ENCODE results near the gene EPS15. TPM values are rescaled to one million over a fixed set of nuclear protein-coding genes. Genes with fewer than 3 reads are reported as not detected.

EPS15 gene
- total and polyA plus RNA-seq, 2 of the 8 experiments (the other 6 are each of a cell fraction or from before 2014, with no cell fraction given) = 15.9 to 57.2 TPM

GRCh38 chr1:51308636-51309035 is 210.4 kb downstream of the EPS15 start:
- Histone ChIP-seq H3K27ac (ENCODE audit: low read depth, low read length) (no peak overlapping the region), H3K23ac (ENCODE audit: insufficient read length) (no peak overlapping the region), H3K9ac (replicated peaks in 1 of 4; ENCODE audit: extremely low read depth in 1 of 4, low read depth in 3 of 4, low read length in 3 of 4) (no peak overlapping the region), H4K5ac (ENCODE audit: insufficient read length, low read depth, low read length) (no peak overlapping the region), H2BK12ac (ENCODE audit: low read depth, low read length) (no peak overlapping the region), H3K4me1 (replicated peaks in 1 of 4; ENCODE audit: control insufficient read depth in 3 of 4, insufficient read depth in 4 of 4, low read length in 3 of 4) (peaks cover 0 to 6% (median under 1%) of the 10 kb centered on the region in 4 experiments; a peak in 2 of 7 replicates), H3K23me2 (ENCODE audit: low read depth, low read length) (no peaks in the 10 kb centered on the region), H2BK15ac (ENCODE audit: low read length) (no peak overlapping the region), H3K14ac (ENCODE audit: insufficient read length) (no peak overlapping the region), H4K8ac (ENCODE audit: extremely low read depth, insufficient read depth, low read length) (no peak overlapping the region), H3K18ac (ENCODE audit: extremely low read depth, low read length) (no peak overlapping the region), H4K20me1 (replicated peaks in 1 of 2; ENCODE audit: control insufficient read depth in 1 of 2, insufficient read depth in 2 of 2, low read length in 2 of 2) (no peaks in the 10 kb centered on the region), H2BK20ac (ENCODE audit: low read length) (no peak overlapping the region), H3K9me3 (ENCODE audit: insufficient read depth in 2 of 2, low read depth in 1 of 2, low read length in 1 of 2) (no peaks in the 10 kb centered on the region), H3K4me2 (ENCODE audit: insufficient read depth in 1 of 2, low read depth in 2 of 2, low read length in 2 of 2) (no peak overlapping the region), H3K4ac (replicated peaks; ENCODE audit: insufficient read length, low read depth, low read length) (no peak overlapping the region), H3K79me2 (ENCODE audit: control insufficient read depth in 1 of 2, insufficient read depth in 2 of 2, low read length in 2 of 2) (no peaks in the 10 kb centered on the region; a peak in 1 of 4 replicates), H2BK120ac (replicated peaks; ENCODE audit: low read depth, low read length) (no peak overlapping the region), H3K79me1 (ENCODE audit: low read depth, low read length) (no peaks in the 10 kb centered on the region), H3K4me3 (ENCODE audit: extremely low read depth in 1 of 4, insufficient read depth in 2 of 4, low read depth in 3 of 4, low read length in 4 of 4) (no peak overlapping the region), H2AFZ (ENCODE audit: low read length) (no peak overlapping the region), H4K91ac (replicated peaks; ENCODE audit: insufficient read length, low read length) (no peak overlapping the region), H3K56ac (replicated peaks; ENCODE audit: insufficient read length, low read depth, low read length) (no peak overlapping the region), H2BK5ac (ENCODE audit: low read depth, low read length) (no peak overlapping the region), H3K27me3 (replicated peaks in 1 of 4; ENCODE audit: control insufficient read depth in 3 of 4, extremely low read depth in 1 of 4, insufficient read depth in 3 of 4, low read length in 3 of 4) (no peaks in the 10 kb centered on the region), H2AK5ac (ENCODE audit: low read depth, low read length) (no peak overlapping the region), H3K36me3 (ENCODE audit: control insufficient read depth in 2 of 4, insufficient read depth in 4 of 4, low read length in 3 of 4) (no peaks in the 10 kb centered on the region)
- 89% methylated on average over 6 of the region's 6 CpGs; no CpG with 5 or more reads in 1 of the 2 experiments for WGBS, 2 experiments (ENCODE audit: extremely low coverage in 1 of 2, insufficient coverage in 1 of 2, insufficient read length in 1 of 2, insufficient replicate concordance in 2 of 2, low coverage in 1 of 2, low lambda C conversion rate in 2 of 2, missing lambda C conversion rate in 1 of 2)
- FAIRE-seq (no peak), DNase-seq (ENCODE audit: low read depth in 1 of 2, low spot score in 2 of 2) (no peak)
- CTCF ChIA-PET (ENCODE audit: partially characterized antibody) = interaction anchor here (0.9 to 1.3 kb wide), 2 partner anchors 9 to 12 kb away, joined by 3 to 4 read pairs; no protein-coding TSS in a partner anchor
- TF ChIP-seq ZNF274 (IDR thresholded peaks at IDR 0.05; ENCODE audit: borderline replicate concordance, extremely low read depth, low read length) (no peak), NRF1 (IDR thresholded peaks at IDR 0.05; ENCODE audit: low read depth, low read length) (no peak), ASH2L (IDR thresholded peaks at IDR 0.05; ENCODE audit: low read length) (no peak)
- POLR2A ChIA-PET (ENCODE audit: partially characterized antibody) = no interaction called here

Measured in H1 (cell line).